Fibroblast of mammary gland (primary cell): Measurements from ENCODE around the gene KIAA0825.

ENCODE experiments used
- DNase-seq: peaks from one replicate; pipeline ENCODE4 v3.0.0-alpha.2; 2010; ENCODE audit warnings: low read depth
- H3K4me3 ChIP-seq: 2 replicates; pipeline ENCODE4 v1.5.1; 2011; ENCODE audit warnings: low read depth, mild to moderate bottlenecking, low read length, moderate library complexity; ENCODE audit not compliant: control insufficient read depth
- TF ChIP-seq, protein P1 (sequence below): conservative IDR thresholded peaks from 2 replicates; pipeline ENCODE4 v1.5.1; 2011; ENCODE audit warnings: low read depth, low read length, inconsistent platforms; ENCODE audit not compliant: control insufficient read depth, insufficient read depth

The KIAA0825 gene

GRCh38 chr5:94304146-94304545 is 314.3 kb downstream of the KIAA0825 start:
- TF ChIP-seq, protein P1, sequence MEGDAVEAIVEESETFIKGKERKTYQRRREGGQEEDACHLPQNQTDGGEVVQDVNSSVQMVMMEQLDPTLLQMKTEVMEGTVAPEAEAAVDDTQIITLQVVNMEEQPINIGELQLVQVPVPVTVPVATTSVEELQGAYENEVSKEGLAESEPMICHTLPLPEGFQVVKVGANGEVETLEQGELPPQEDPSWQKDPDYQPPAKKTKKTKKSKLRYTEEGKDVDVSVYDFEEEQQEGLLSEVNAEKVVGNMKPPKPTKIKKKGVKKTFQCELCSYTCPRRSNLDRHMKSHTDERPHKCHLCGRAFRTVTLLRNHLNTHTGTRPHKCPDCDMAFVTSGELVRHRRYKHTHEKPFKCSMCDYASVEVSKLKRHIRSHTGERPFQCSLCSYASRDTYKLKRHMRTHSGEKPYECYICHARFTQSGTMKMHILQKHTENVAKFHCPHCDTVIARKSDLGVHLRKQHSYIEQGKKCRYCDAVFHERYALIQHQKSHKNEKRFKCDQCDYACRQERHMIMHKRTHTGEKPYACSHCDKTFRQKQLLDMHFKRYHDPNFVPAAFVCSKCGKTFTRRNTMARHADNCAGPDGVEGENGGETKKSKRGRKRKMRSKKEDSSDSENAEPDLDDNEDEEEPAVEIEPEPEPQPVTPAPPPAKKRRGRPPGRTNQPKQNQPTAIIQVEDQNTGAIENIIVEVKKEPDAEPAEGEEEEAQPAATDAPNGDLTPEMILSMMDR = no peak
- DNase-seq = no peak
- H3K4me3 ChIP-seq = no peak overlapping the region

DNA sequence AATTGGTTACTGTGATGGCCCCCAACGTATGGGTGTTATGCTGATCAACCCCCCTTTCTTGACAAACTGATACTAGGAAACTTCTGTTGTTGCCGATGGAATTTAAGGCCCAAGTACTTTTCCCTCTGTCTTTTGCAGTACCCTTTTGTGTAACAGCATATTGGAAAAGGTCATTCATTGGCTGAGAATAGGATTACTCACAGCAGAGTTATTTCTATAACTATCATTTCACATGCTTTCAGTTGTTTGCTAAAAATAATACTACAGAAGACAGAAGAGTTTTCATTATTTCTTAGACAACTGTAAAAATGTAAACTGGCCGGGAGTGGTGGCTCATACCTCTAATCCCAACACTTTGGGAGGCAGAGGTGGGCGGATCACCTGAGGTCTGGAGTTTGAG is 329.5 kb downstream of the KIAA0825 start:
- peak; percentile 39 for DNase-seq
- TF ChIP-seq, protein P1 = no peak
- H3K4me3 ChIP-seq = no peak overlapping the region

DNA sequence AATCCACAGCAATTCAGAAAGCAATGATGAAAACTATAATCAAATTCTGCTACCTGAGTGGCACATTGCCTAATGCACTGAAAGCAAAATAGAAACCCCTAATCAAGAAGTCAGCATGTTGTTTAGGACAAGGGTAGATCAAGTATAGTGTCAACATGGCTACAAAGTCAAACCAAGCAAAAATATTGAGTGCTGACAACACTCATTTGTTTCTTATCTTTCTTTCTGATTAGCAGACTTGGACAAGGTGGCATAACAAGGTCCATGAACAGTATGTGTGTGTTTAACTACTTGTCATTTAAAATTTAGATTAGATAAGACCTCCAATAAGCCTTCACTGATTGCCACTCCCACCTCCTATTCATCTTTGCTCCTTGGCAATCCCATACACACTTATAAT is 332.4 kb downstream of the KIAA0825 start:
- no peak for DNase-seq
- TF ChIP-seq, protein P1 = no peak
- no peak overlapping the region for H3K4me3 ChIP-seq

DNA sequence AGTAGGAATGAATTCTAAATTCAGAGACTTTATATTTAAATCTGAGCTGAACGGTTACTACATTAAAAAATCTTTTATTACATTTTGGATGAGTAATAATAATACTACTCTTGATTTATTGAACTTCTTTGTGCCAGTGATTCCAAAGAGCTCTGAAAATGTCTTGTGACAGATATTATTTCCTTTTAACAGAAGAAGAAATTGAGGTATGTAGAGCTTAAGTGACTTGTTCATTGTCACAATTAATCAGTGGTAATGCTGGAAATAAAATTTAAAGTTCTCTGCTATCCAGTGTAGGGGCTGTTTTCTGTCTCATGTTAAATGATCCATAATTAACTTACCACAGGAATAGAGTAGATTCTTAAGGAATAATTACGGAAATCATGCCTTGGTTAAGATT is 335.3 kb downstream of the KIAA0825 start:
- no peak for DNase-seq
- TF ChIP-seq, protein P1 = no peak
- H3K4me3 ChIP-seq = no peak overlapping the region

- TF ChIP-seq, protein P1 = no peak
- H3K4me3 ChIP-seq = no peak overlapping the region
- no peak for DNase-seq
Measured at GRCh38 chr5:94281236-94281801, 337.1 kb downstream of the KIAA0825 start.

GRCh38 chr5:94276751-94277150 is 341.7 kb downstream of the KIAA0825 start:
- H3K4me3 ChIP-seq = no peak overlapping the region
- peak; percentile 39 for DNase-seq
- TF ChIP-seq, protein P1 = no peak

GRCh38 chr5:94276048-94276447 is 342.4 kb downstream of the KIAA0825 start:
- DNase-seq = no peak
- H3K4me3 ChIP-seq = no peak overlapping the region
- TF ChIP-seq, protein P1 = no peak
